Ishikawa (cell line): Measurements from ENCODE around the gene VPS18.

ENCODE experiments used
- CEBPB ChIP-seq: IDR thresholded peaks from 2 replicates; pipeline ENCODE4 v1.6.1; 2012
- EP300 ChIP-seq: IDR thresholded peaks from 2 replicates; pipeline ENCODE4 v1.6.1; 2012; ENCODE audit warnings: borderline replicate concordance

DNA sequence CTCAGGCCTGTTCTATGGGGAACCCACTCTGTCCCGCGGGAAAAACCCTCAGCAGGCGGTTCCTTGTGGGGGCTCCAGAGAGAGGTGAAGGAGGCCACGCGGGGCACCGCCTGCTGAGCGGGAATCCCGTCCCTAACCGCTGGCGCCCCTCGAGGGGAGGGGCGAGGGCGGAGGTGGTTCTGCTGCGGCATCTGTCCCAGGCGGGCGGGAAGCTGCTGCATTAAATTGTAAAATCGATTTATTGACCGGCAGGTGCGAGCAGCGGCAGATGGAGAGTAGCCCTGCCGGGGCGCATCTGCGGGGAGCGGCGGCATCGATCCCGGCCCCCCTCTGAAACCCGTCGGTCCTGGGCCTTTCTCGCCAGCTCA, 31.2 kb downstream of the VPS18 start:
- TF ChIP-seq CEBPB, result no peak
- TF ChIP-seq EP300, result no peak
